Naive B cell (primary cell): ENCODE measurements around the gene TTC23. TPM values are rescaled to one million over a fixed set of nuclear protein-coding genes. Genes with fewer than 3 reads are reported as not detected.

Source experiments
- ATAC-seq, 2 donors: fragments of 150-1000 bp; cut with Tn5 transposase; 2 replicates each; pipeline ENCODE4 v1.10.0; 2021; ENCODE audit warnings: low read depth in 2 of 2, mild to moderate bottlenecking in 2 of 2, moderate library complexity in 2 of 2
- DNase-seq: peaks from one replicate; pipeline ENCODE4 v3.0.0; 2022
- H3K27ac Mint-ChIP-seq, 6 donors: one replicate each; pipeline ENCODE4 v1.8.0; 2020 to 2022; ENCODE audit warnings: mild to moderate bottlenecking in 6 of 6, mixed read lengths in 6 of 6, moderate library complexity in 5 of 6, inconsistent platforms in 2 of 6
- H3K27me3 Mint-ChIP-seq, 3 donors: one replicate each; pipeline ENCODE4 v1.8.0; 2021 to 2022; ENCODE audit warnings: mixed read lengths in 3 of 3, mild to moderate bottlenecking in 1 of 3
- H3K36me3 Mint-ChIP-seq, 2 donors: one replicate each; pipeline ENCODE4 v1.8.0; 2020 to 2022; ENCODE audit warnings: mixed read lengths in 2 of 2, inconsistent platforms in 1 of 2, mild to moderate bottlenecking in 1 of 2
- H3K4me1 Mint-ChIP-seq, 3 donors: one replicate each; pipeline ENCODE4 v1.8.0; 2020 to 2022; ENCODE audit warnings: mixed read lengths in 3 of 3, inconsistent platforms in 1 of 3, mild to moderate bottlenecking in 1 of 3, moderate library complexity in 1 of 3
- H3K4me3 Mint-ChIP-seq, 8 donors: one replicate each; pipeline ENCODE4 v1.8.0; 2020 to 2022; ENCODE audit warnings: mild to moderate bottlenecking in 8 of 8, mixed read lengths in 8 of 8, moderate library complexity in 8 of 8, inconsistent platforms in 2 of 8
- H3K9me3 Mint-ChIP-seq, 7 donors: one replicate each; pipeline ENCODE4 v1.8.0; 2020 to 2022; ENCODE audit warnings: mixed read lengths in 7 of 7, mild to moderate bottlenecking in 5 of 7, inconsistent platforms in 2 of 7, moderate library complexity in 1 of 7
- polyA plus RNA-seq, 6 donors: library from polyadenylated mRNA; unstranded; fragments of 300-500 nt; fragmentation: Illumina TruSeq; gene quantifications; one replicate each; pipeline ENCODE4 v1.2.3, GENCODE V29; 2021; ENCODE audit warnings: low read depth in 6 of 6

The TTC23 gene
- polyA plus RNA-seq, 6 donors from 2014 or later: 0.58 to 1.1 (median 0.96) TPM; not detected in 3

GRCh38 chr15:99143242-99143641 is 106.1 kb downstream of the TTC23 start:
- Mint-ChIP-seq H3K27me3 (no peaks in the 10 kb centered on the region), H3K27ac (no peak overlapping the region), H3K36me3 (no peaks in the 10 kb centered on the region), H3K4me3 (no peak overlapping the region), H3K4me1 (no peaks in the 10 kb centered on the region), H3K9me3 (no peaks in the 10 kb centered on the region)
- ATAC-seq: no peak
- DNase-seq: no peak

GRCh38 chr15:99142562-99142961 is 106.8 kb downstream of the TTC23 start:
- H3K4me1 Mint-ChIP-seq: no peaks in the 10 kb centered on the region
- ATAC-seq: no peak
- no peaks in the 10 kb centered on the region for H3K27me3 Mint-ChIP-seq
- no peak overlapping the region for H3K27ac Mint-ChIP-seq
- H3K36me3 Mint-ChIP-seq: no peaks in the 10 kb centered on the region
- H3K4me3 Mint-ChIP-seq: no peak overlapping the region
- no peaks in the 10 kb centered on the region for H3K9me3 Mint-ChIP-seq
- DNase-seq: no peak

- ATAC-seq (no peak), DNase-seq (no peak)
- Mint-ChIP-seq H3K9me3 (no peaks in the 10 kb centered on the region), H3K4me3 (no peak overlapping the region), H3K4me1 (no peaks in the 10 kb centered on the region), H3K27ac (no peak overlapping the region), H3K27me3 (no peaks in the 10 kb centered on the region), H3K36me3 (no peaks in the 10 kb centered on the region)
Observed at GRCh38 chr15:99141943-99142342, 107.4 kb downstream of the TTC23 start.

- no peak for DNase-seq
- no peaks in the 10 kb centered on the region for H3K9me3 Mint-ChIP-seq
- H3K27me3 Mint-ChIP-seq: no peaks in the 10 kb centered on the region
- H3K4me1 Mint-ChIP-seq: no peaks in the 10 kb centered on the region
- no peak overlapping the region for H3K4me3 Mint-ChIP-seq
- H3K36me3 Mint-ChIP-seq: no peaks in the 10 kb centered on the region
- H3K27ac Mint-ChIP-seq: no peak overlapping the region
- ATAC-seq: no peak
Observed at GRCh38 chr15:99140590-99140989, 108.8 kb downstream of the TTC23 start.

- ATAC-seq: no peak
- H3K27me3 Mint-ChIP-seq: no peaks in the 10 kb centered on the region
Observed at GRCh38 chr15:99139276-99139675, 110.1 kb downstream of the TTC23 start.

GRCh38 chr15:99138491-99138982 is 110.8 kb downstream of the TTC23 start:
- no peak for DNase-seq
- Mint-ChIP-seq H3K27me3 (no peaks in the 10 kb centered on the region), H3K36me3 (no peaks in the 10 kb centered on the region), H3K4me3 (no peak overlapping the region), H3K27ac (no peak overlapping the region), H3K4me1 (no peaks in the 10 kb centered on the region), H3K9me3 (no peaks in the 10 kb centered on the region)
- ATAC-seq: no peak

More at GRCh38 chr15:99139276-99139675, 110.1 kb downstream of the TTC23 start:
- H3K9me3 Mint-ChIP-seq: no peaks in the 10 kb centered on the region
- no peaks in the 10 kb centered on the region for H3K36me3 Mint-ChIP-seq
- no peaks in the 10 kb centered on the region for H3K4me1 Mint-ChIP-seq
- H3K27ac Mint-ChIP-seq: no peak overlapping the region
- no peak overlapping the region for H3K4me3 Mint-ChIP-seq
- no peak for DNase-seq

GRCh38 chr15:99137877-99138276 is 111.5 kb downstream of the TTC23 start:
- Mint-ChIP-seq H3K27ac (no peak overlapping the region), H3K4me1 (no peaks in the 10 kb centered on the region), H3K9me3 (no peaks in the 10 kb centered on the region), H3K27me3 (no peaks in the 10 kb centered on the region), H3K36me3 (no peaks in the 10 kb centered on the region), H3K4me3 (no peak overlapping the region)
- DNase-seq (no peak), ATAC-seq (no peak)

- Mint-ChIP-seq H3K9me3 (no peaks in the 10 kb centered on the region), H3K27ac (no peak overlapping the region), H3K36me3 (no peaks in the 10 kb centered on the region), H3K4me1 (no peaks in the 10 kb centered on the region), H3K4me3 (no peak overlapping the region), H3K27me3 (no peaks in the 10 kb centered on the region)
- ATAC-seq: no peak
- no peak for DNase-seq
Observed at GRCh38 chr15:99137111-99137546, 112.3 kb downstream of the TTC23 start.

- Mint-ChIP-seq H3K27me3 (peaks cover 0 to 2% (median 0%) of the 10 kb centered on the region in 3 donors), H3K9me3 (no peaks in the 10 kb centered on the region), H3K36me3 (no peaks in the 10 kb centered on the region), H3K4me1 (peaks cover 0 to 4% (median 0%) of the 10 kb centered on the region in 3 donors), H3K27ac (no peak overlapping the region), H3K4me3 (no peak overlapping the region)
- ATAC-seq (no peak), DNase-seq (no peak)
Observed at GRCh38 chr15:99135194-99135593, 114.2 kb downstream of the TTC23 start.

- Mint-ChIP-seq H3K27me3 (peaks cover 0 to 7% (median 0%) of the 10 kb centered on the region in 3 donors), H3K27ac (peak overlapping the region in 1 of 6 donors; percentile 60), H3K9me3 (no peaks in the 10 kb centered on the region), H3K4me1 (peaks cover 0 to 4% (median 0%) of the 10 kb centered on the region in 3 donors), H3K36me3 (no peaks in the 10 kb centered on the region), H3K4me3 (no peak overlapping the region)
- ATAC-seq (no peak), DNase-seq (no peak)
Observed at GRCh38 chr15:99134317-99134821, 115.0 kb downstream of the TTC23 start.

GRCh38 chr15:99132634-99133287 is 116.6 kb downstream of the TTC23 start:
- Mint-ChIP-seq H3K4me3 (no peak overlapping the region), H3K27me3 (peaks cover 0 to 7% (median 0%) of the 10 kb centered on the region in 3 donors), H3K9me3 (no peaks in the 10 kb centered on the region), H3K27ac (peak overlapping the region in 2 of 6 donors; percentile 57 to 65), H3K36me3 (no peaks in the 10 kb centered on the region), H3K4me1 (peaks cover 0 to 4% (median 0%) of the 10 kb centered on the region in 3 donors)
- DNase-seq (no peak), ATAC-seq (no peak)

- ATAC-seq (no peak), DNase-seq (no peak)
- Mint-ChIP-seq H3K4me3 (no peak overlapping the region), H3K36me3 (no peaks in the 10 kb centered on the region), H3K27ac (peak overlapping the region in 1 of 6 donors; percentile 57), H3K9me3 (no peaks in the 10 kb centered on the region), H3K27me3 (peaks cover 0 to 7% (median 0%) of the 10 kb centered on the region in 3 donors), H3K4me1 (peaks cover 0 to 4% (median 0%) of the 10 kb centered on the region in 3 donors)
Observed at GRCh38 chr15:99132122-99132521, 117.3 kb downstream of the TTC23 start.

GRCh38 chr15:99131441-99132023 is 117.8 kb downstream of the TTC23 start:
- H3K36me3 Mint-ChIP-seq: no peaks in the 10 kb centered on the region
- H3K4me1 Mint-ChIP-seq: peaks cover 0 to 4% (median 0%) of the 10 kb centered on the region in 3 donors
- peaks cover 0 to 7% (median 0%) of the 10 kb centered on the region in 3 donors for H3K27me3 Mint-ChIP-seq
- H3K9me3 Mint-ChIP-seq: no peaks in the 10 kb centered on the region
- DNase-seq: no peak
- no peak overlapping the region for H3K4me3 Mint-ChIP-seq
- ATAC-seq: no peak
- H3K27ac Mint-ChIP-seq: no peak overlapping the region
